Measurements from ENCODE around the gene HS3ST6.
"Not testable (repeated sequence)": the region's sequence is repeated elsewhere in the genome, so short reads cannot be mapped to it uniquely, and the experiment has no call there.

HS3ST6 gene

GRCh38 chr16:1946495-1947368, 28.5 kb upstream of the HS3ST6 start:
- DNase-seq (ENCODE audit: low spot score), result no peak

- no peak for DNase-seq (ENCODE audit: low spot score)
These were observed 27.6 kb upstream of the HS3ST6 start for GRCh38 chr16:1945559-1946391.

- DNase-seq (ENCODE audit: low spot score), result no peak
These were observed 26.5 kb upstream of the HS3ST6 start for GRCh38 chr16:1944612-1945199.

GRCh38 chr16:1942810-1943726, 24.9 kb upstream of the HS3ST6 start, which contains the start of gene MSRB1:
Gene MSRB1, minus strand, starts transcription at chr16:1943199. Its CDS starts 43 bp downstream, at chr16:1943156.
- peak; percentile 95 for DNase-seq (ENCODE audit: low spot score)

GRCh38 chr16:1942047-1942809, 24.0 kb upstream of the HS3ST6 start:
- no peak for DNase-seq (ENCODE audit: low spot score)

GRCh38 chr16:1941162-1942046, 23.2 kb upstream of the HS3ST6 start:
- no peak for DNase-seq (ENCODE audit: low spot score)

- no peak for DNase-seq (ENCODE audit: low spot score)
These were observed 22.3 kb upstream of the HS3ST6 start for GRCh38 chr16:1940273-1941161.

- DNase-seq (ENCODE audit: low spot score), result not testable (repeated sequence)
These were observed 21.6 kb upstream of the HS3ST6 start for GRCh38 chr16:1939833-1940232.

GRCh38 chr16:1938910-1939309, 20.7 kb upstream of the HS3ST6 start:
- DNase-seq (ENCODE audit: low spot score), result no peak

- no peak for DNase-seq (ENCODE audit: low spot score)
These were observed 20.1 kb upstream of the HS3ST6 start for GRCh38 chr16:1938316-1938715.

- DNase-seq (ENCODE audit: low spot score), result no peak
These were observed 18.8 kb upstream of the HS3ST6 start for GRCh38 chr16:1936945-1937479.

- no peak for DNase-seq (ENCODE audit: low spot score)
These were observed 15.0 kb upstream of the HS3ST6 start for GRCh38 chr16:1933097-1933661.

GRCh38 chr16:1932050-1933028, 14.1 kb upstream of the HS3ST6 start:
- DNase-seq (ENCODE audit: low spot score), result peak; percentile 58

GRCh38 chr16:1930338-1930720, 12.1 kb upstream of the HS3ST6 start:
- no peak for DNase-seq (ENCODE audit: low spot score)

- peak; percentile 99 for DNase-seq (ENCODE audit: low spot score)
These were observed 11.5 kb upstream of the HS3ST6 start for GRCh38 chr16:1929578-1930337.

- peak; percentile 64 for DNase-seq (ENCODE audit: low spot score)
These were observed 10.9 kb upstream of the HS3ST6 start for GRCh38 chr16:1929105-1929504.
